Fibroblast of skin of left biceps (primary cell): ENCODE results near the gene CRISP2.
"Not testable (repeated sequence)": the region's sequence is repeated elsewhere in the genome, so short reads cannot be mapped to it uniquely, and the experiment has no call there.

ENCODE experiments used
- DNase-seq, 2 experiments: peaks; one replicate each; pipeline ENCODE4 v3.0.0-alpha.2; 2013; ENCODE audit warnings: low read depth in 2 of 2

CRISP2 gene, protein sequence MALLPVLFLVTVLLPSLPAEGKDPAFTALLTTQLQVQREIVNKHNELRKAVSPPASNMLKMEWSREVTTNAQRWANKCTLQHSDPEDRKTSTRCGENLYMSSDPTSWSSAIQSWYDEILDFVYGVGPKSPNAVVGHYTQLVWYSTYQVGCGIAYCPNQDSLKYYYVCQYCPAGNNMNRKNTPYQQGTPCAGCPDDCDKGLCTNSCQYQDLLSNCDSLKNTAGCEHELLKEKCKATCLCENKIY

DNA sequence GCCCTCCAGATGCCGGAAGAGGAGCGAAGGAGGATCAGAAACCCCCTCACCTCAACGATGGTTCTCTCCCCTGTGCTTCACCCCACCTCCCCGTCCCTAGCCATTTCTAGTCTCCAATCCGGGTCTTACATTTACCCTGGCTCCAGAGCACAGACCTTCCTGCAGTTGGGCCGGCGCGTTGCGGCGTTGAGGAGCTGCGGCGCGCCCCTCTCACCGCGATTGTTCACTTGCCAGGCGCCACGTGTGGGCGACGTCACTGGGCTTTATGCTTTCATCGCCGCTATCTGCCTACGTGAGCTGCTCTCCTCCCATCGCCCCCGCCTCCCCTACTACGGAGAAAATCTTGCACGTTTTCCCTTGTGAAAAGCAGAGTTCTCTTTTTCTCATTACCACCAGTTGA, at the start of gene CRISP2:
Gene CRISP2, minus strand, starts transcription at position 198 of the 400 bp plus-strand sequence. CDS start 4,347 bp downstream, outside the sequence.
- DNase-seq = no peak

DNA sequence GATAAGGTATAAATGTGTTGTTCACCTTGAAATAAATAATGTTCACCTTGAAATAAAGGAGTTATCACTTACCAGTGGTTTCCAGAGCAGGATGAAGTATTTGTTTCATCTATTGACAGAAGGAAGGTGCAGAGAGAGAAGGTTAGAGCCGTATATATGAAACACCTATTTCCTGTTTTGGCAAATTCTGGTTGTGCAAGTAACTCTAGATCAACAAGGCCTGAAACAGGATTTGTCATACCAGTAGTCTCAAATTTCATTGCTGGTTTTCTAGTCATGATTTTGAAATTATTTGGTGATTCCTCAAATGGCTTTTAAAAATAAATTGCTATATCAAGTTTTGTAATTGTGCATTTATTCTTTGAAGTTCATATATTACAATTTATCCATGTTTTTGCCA, 30.9 kb upstream of the CRISP2 start, which contains the start of gene CRISP3:
Gene CRISP3, minus strand, starts transcription at position 130 of the 400 bp plus-strand sequence. Its CDS starts 21 bp downstream, at position 109.
- no peak for DNase-seq

DNA sequence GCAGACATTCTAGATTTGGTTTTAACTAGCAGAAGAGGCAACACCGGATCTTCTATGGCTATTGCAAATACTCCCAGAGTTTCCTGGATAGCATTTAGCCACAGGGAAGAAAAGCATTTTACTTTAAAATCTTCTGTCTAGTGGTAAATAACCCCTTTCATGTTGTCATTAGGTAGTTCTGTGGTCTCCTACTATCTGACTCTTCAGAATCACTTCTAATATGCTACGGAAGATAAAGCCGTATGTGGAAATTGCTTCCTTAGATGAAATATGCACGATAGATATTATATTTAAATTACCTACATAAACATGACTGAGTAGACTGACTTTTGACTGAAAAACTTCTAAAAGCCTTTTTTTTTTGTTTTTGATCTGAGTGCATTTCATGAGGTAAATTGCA, 30.1 kb upstream of the CRISP2 start:
- no peak for DNase-seq

DNA sequence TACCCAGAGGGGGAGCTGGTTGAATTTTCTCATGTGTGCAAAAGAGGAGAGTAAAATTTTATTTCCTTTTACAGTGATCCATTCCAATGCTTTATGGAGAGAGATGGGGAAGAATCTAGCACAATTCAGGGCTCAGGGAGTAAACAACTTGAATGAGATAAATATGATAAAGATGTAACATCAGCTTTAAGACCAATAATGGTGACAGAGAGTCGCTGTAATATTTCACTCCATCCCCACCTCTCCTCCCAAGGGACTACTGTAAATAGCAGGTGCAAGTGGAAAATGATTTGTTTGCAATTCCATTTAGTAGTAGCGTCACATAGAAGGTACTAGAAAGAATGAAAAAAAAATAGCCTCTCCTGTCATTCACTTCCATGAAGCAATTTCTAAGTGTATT, 26.1 kb upstream of the CRISP2 start:
- DNase-seq = no peak

DNA sequence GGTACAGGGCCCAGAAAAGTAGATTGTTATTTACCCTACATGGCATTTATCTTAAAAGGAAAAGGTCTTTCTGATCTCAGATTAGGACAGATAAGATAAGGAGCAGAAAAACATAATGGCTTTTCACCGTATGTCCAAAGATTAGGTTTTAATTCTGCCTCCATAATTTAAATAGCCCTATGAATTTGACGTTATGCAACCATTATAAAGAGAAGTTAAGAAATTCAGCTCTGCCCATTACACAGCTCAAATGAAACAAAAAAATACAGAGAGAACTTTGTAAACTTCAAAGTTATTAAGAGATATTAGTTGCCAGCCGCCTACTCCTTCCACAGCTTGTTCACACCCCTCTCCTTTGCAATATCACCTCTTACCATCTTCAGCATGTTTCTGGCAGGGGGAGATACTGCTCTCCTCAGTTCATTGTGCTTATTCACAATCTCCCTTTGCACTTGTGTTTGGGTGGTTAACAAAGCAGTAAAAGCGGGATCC, 22.7 kb upstream of the CRISP2 start:
- DNase-seq = no peak

DNA sequence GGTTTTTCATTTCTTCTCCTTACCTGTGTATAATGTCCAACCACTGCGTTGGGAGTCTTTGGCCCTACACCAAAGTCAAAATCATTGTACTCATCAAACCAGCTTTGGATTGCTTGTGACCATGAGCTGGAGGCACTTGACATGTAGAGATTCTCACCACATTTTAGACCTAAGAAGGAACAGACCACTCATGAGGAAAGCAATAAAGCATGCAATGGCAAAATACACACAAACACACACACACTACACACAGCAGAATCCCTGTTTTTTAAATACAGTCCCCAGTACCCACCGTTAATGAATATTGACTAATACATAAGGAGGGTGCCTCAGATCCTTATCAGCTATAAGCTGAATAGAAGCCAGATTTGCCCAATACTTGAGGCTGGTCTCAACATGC, 20.3 kb upstream of the CRISP2 start:
- DNase-seq = no peak

DNA sequence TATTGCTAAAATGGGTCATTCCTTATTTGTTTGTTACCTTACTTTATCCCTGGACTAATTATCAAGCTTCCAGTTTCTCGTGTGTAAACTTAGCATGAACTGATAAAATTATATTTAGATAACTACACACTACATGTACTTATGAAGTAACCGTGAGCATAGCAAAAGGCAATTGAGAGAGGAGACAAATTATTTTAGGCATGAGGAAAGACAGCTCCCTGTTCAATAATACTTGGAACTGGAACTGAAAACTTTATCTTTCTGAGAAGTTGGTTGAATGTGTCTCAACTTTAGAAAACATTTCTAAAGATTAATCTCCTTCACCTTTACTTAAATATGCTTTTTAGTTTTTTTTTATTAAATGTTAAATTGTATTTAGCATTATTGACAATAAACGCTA, 19.4 kb upstream of the CRISP2 start:
- no peak for DNase-seq

DNA sequence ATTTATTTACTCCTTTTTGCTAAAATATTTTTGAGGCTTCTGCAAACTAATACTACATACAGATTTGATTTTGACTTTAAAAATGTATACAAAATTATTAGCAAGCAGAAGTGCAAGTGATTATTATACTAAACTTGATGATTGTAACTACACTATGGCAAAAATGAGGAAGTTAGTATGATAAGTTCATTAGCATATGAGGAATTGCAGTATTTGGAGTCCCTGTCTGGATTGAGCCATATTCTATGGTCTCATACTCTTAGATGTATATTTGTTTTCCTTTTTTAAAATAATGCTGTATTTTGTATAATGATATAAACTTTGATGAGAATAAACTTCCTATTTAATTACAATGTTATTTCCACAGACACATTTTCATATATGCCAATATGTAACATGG, 16.9 kb upstream of the CRISP2 start:
- no peak for DNase-seq

DNA sequence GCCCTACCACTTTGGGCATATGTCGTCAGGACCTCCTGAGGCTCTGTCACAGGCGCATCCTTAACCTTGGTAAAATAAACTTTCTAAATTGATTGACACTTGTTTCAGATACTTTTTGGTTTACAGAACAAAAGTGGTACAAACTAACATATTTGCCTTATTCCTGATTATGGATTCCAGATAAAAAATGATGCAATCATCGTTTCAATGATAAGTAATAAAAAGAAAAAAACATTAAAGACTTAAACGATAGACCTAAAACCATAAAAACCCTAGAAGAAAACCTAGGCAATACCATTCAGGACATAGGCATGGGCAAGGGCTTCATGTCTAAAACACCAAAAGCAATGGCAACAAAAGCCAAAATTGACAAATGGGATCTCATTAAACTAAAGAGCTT, 10.6 kb upstream of the CRISP2 start:
- not testable (repeated sequence) for DNase-seq

DNA sequence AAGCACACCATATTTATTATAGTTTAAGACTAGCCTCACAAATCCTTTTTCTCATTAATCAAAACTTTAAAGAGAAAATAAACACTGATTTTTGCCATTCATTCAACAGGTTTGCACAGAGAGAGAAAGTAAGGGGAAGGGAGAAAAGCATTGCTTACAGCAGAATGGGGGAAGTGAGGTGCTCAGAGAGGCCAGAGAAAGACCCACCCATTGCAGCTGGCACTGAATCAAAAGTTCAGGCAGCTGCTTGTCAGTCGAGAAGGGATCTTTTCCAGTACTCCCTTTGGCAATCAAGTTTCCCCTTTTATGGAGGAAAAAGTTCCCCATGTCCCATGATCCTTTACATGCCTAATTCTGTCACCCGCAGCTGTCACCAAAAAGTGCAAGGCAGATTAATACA, 8.0 kb upstream of the CRISP2 start:
- no peak for DNase-seq

DNA sequence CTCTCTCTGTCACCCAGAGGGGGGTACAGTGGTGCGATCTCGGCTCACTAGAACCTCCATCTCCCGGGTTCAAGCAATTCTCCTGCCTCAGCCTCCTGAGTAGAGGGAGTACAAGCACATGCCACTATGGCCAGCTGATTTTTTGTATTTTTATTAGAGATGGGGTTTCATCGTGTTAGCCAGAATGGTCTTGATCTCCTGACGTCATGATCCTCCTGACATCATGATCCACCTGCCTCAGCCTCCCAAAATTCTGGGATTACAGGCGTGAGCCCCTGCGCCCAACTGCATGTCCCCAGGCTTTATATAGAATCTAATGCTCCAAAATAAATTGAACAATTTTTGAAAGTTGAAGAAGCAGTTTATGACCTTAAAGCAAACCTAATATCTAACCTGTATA, 7.0 kb upstream of the CRISP2 start:
- no peak for DNase-seq

DNA sequence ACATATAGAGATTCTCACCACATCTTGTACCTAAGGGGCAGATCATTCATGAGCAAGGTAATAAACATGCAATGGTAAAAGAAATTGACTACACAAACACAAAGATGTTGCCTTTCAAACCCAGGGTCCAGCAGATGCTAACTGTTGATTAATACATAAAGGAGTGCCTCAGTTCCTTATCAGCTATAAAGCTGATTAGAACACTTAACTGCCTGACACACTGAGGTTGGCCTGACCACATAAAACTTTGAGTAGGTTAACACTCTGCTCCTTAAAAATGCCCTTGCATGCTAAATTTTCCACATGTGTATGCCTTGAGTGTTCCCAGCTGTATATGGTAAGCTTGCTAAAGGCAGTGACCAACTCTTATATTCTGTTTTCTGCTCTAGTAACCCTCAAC, 14.9 kb downstream of the CRISP2 start:
- no peak for DNase-seq

DNA sequence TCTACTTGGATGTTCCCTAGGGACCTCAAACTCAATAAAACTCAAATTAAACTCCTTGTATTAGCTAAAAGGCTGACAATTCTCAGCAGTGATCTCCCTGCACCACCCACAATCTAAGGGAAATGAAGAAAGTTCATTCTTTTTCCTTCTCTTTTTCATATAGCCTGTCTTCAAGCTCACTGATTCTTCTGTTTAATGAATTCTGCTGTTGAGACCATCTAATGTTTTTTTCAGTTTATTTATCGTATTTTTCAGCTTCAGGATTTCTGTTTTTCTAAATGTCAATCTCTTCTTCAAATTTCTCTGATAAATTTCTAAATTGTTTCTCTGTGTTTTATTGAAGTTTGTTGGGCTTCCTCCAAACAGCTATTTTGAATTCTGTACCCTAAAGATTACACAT, 19.8 kb downstream of the CRISP2 start:
- no peak for DNase-seq

DNA sequence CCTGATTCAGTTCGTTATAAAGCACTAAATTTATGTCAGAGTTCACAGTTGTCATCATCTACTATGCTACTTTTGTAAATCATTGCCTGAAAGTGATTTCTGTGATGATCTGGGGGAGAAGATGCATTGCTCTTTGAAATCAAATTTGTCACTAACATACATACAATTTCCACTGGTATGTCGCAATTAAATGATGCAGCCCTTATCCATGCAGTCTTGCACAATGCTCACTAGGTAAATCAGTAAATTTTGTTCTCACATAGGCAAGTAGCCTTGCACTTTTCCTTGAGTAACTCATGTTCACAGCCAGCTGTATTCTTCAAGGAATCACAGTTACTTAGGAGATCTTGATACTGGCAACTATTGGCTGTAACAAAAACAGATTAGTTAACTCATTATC, 20.8 kb downstream of the CRISP2 start:
- no peak for DNase-seq

DNA sequence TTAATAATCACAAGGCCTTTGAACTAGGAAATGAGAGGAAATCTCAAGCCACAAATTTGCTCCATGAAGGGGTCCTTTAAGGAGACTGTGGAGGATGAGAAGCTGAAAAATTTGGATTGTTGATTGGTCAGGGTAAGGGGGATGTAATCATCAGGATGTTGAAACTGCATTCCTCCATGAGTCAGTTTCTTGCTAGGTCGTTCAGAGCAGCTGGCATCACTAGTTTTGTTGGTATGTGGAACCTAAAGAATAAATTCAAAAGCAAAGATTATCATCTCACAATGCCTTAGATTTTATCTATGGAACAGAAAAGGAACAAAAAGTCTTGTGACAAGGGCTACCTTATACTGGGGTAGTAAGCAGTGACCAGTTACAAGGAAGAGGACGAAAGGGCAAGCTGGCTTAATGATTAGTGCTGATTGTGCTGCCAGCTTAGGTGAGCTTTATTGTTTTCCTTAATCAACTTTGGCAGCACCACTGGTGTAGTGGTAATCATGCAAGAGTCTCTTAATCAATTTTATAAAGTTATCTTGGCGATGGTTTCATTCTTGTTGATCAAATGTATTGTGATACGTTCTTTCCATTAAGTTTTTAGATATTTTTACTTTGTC, 36.6 kb downstream of the CRISP2 start:
- DNase-seq = peak; percentile 4 to 6

DNA sequence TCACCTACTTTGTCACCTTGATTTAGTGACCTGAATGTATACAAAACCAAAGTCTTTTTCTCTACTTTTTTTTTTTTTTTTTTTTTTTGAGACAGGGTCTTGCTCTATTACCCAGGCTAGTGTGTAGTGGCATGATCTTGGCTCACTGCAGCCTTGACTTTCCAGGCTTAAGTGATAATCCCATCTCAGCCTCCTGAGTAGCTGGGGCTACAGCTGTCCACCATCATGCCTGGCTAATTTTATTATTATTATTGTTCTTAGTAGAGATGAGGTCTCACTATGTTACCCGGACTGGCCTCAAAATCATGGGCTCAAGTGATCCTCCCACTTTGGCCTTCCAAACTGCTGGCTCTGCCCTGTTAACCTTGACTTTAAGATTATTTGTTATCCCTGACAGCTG, 37.5 kb downstream of the CRISP2 start:
- no peak for DNase-seq

DNA sequence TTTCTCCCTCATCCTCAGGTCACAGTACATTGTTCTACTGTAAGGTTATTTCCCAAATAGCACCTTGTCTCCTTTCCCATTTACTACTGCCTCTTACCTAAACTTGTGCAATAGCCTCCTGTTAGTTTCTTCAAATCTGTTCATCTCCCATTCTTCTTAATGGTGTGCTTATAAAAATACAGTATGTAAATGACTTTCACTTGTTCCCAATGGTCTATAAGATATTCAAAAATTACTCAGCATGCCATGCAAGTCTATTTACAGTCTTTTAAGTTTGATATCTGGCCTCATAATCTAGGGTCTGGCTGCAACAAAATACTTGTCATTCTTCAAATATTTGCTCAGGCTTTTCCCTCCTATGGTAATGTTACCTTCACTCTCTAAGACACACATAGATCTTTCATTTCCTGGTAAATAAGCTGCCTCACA, 45.2 kb downstream of the CRISP2 start:
- DNase-seq = no peak

DNA sequence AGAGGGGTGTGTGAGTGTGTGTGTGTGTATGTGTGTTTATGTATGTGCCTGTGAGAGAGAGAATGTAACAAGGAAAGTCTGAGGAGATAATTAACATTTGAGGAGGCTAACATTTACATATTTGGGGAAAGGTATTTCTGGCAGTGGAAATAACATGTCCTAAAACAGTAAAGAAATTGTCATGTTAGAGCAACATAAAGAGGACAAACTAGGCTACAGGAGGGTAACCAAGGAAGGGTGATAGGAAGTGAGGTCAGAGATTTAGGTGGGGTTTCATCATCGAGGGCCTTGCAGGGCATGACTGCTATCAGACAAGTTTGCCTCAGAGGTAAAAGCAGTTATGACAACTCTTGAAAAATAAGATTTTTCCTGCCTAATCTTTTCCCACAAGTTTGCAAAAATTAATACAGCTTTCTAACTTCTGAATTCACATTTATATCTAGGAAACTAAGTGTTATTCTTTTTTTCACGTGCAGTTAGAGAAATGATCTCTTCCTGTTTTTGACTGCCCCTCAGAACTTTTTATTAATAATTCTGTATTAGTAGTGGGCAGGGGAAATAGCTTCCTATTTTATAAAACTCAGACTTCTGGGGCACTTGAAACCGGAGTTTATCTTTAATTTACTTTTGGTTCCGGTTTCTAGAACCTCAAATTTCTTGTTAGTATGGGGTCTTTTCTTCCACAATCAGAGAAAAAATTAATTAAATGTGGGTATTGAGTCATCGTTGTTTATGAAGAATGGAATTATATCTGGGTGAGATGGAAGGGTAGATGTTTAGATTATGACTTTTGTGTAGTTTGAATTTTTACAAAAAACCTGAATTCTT, 46.2 kb downstream of the CRISP2 start:
- no peak for DNase-seq

DNA sequence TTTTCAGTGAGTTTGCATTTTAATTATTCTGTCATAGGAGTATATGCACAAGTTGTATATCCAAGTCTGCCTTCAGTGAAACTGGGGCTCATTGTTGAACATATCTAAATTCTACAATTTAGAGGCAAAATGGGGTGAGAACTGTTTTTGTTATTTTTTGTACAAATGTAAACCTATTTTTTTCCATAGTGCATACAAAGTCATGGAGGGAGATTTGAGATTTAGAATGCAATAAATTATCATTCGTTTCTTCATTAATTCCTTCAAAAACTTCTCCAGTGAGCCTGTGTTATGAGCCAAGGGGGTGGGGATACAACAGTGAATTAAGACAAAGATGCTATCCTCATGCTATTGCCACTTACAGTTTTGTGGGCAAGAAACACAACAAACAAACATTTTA, 46.9 kb downstream of the CRISP2 start:
- DNase-seq = no peak

DNA sequence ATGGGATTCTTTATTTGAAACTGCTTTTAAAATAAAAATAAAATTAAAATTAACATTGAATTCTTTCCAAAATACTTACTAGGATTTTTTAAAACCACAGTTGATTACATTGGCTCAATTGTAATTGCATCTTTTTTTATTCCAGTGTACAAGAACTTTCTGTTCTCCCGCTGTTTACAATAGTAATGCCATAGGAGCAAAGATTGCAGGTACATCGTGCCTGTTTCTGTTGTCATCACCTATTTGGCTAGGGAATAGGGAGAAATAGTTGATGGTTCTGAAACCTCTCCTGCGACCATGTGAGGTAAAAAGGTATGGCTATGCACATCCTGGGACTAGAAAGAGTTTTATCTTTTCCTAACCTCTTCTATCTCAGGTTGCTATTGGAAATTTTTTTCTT, 48.5 kb downstream of the CRISP2 start:
- DNase-seq = no peak

DNA sequence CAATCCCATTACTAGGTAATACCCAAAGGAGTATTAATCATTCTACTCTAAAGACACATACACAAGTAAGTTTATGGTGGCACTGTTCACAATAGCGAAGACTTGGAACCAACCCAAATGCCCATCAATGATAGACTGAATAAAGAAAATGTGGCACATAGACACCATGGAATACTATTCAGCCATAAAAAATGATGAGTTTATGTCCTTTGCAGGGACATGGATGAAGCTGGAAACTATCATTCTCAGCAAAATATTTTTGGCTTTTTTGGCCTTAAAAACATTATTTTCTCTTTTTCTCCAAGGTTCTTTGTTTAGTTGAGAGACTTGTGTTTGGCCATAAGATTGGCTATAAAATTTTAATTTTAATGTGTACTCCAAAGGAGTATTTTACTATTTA, 49.3 kb downstream of the CRISP2 start:
- not testable (repeated sequence) for DNase-seq

DNA sequence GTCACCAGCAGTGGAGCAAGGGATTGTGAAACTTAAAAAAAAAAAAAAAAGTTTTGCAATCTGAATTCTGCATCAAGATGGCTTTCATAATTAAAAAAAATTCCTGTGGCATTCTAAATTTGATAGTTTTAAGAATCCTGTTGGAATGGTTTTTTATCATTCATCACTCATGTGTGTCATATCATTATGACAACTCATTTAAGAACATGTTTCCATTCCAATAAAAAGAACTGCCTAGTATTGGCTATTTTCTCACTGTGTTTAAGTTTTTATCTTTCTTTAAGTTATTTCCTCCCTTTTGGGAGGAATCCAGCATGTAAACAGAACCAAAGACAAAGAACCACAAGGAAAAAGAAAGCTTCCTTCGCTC, 50.5 kb downstream of the CRISP2 start:
- DNase-seq = no peak
